ENCODE data around the gene EEF2K.

DNA sequence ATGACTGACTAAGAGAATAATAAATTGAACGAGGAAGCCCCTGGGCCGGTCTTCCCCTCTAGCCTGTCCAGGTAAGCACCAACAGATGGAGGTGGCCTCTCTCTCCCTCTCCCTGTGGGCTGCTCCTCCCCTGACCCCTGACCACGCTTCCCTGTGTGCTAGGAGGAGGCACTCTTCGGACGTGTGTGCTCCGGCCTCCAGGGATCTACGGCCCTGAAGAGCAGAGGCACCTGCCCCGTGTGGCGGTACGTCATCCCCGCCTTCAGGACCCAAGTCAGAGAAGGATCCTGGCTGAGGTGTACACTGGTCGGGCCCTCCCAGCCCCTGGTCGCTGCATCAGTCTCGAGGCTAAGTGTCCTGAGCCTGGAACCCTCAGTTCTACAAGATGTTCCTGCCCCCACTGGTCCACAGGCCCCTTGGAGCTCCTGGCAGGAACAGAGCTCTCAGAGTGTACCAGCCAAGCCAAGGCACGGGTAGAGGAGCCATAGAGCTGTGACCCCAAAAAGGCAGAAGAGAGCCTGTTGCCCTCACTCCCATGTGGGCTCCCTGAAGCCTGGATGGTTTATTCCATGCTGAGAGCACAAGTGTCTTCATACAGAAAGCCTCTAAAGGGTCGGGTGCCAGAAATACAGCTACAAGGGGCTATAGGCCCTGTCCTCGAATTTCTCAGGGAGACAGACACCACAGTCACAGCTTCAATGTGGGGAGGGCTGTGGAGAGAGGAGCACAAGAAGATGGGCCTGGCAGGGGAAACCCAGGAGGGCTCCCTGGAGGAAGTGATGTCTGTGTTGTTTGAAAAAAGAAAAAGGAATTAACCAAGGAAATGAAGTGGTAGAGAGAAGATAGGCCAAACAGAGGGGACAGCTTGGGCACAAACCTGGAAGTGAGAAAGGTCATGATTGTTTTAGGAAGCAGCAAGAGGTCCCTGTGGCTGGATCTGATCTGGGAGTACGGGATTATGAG lies 27.8 kb upstream of the EEF2K start:
- TF ChIP-seq HDAC2 (IDR thresholded peaks at IDR 0.05): no peak
- TF ChIP-seq, protein P1, sequence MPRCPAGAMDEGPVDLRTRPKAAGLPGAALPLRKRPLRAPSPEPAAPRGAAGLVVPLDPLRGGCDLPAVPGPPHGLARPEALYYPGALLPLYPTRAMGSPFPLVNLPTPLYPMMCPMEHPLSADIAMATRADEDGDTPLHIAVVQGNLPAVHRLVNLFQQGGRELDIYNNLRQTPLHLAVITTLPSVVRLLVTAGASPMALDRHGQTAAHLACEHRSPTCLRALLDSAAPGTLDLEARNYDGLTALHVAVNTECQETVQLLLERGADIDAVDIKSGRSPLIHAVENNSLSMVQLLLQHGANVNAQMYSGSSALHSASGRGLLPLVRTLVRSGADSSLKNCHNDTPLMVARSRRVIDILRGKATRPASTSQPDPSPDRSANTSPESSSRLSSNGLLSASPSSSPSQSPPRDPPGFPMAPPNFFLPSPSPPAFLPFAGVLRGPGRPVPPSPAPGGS (IDR thresholded peaks at IDR 0.05): no peak
- TF ChIP-seq, protein P2, sequence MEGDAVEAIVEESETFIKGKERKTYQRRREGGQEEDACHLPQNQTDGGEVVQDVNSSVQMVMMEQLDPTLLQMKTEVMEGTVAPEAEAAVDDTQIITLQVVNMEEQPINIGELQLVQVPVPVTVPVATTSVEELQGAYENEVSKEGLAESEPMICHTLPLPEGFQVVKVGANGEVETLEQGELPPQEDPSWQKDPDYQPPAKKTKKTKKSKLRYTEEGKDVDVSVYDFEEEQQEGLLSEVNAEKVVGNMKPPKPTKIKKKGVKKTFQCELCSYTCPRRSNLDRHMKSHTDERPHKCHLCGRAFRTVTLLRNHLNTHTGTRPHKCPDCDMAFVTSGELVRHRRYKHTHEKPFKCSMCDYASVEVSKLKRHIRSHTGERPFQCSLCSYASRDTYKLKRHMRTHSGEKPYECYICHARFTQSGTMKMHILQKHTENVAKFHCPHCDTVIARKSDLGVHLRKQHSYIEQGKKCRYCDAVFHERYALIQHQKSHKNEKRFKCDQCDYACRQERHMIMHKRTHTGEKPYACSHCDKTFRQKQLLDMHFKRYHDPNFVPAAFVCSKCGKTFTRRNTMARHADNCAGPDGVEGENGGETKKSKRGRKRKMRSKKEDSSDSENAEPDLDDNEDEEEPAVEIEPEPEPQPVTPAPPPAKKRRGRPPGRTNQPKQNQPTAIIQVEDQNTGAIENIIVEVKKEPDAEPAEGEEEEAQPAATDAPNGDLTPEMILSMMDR (IDR thresholded peaks at IDR 0.05): no peak
- no peak for TF ChIP-seq MYC (IDR thresholded peaks at IDR 0.05; ENCODE audit: borderline replicate concordance, low read length)
- no peak for TF ChIP-seq EP300 (IDR thresholded peaks at IDR 0.05)
- TF ChIP-seq RARB (CRISPR knock-in tag; IDR thresholded peaks at IDR 0.05): no peak
- no peak for TF ChIP-seq POLR2AphosphoS2 (conservative IDR thresholded peaks at IDR 0.05; ENCODE audit: low read length)
- TF ChIP-seq KDM1A (IDR thresholded peaks at IDR 0.05; ENCODE audit: low read depth): no peak
- TF ChIP-seq CEBPB (IDR thresholded peaks at IDR 0.05): no peak
- no peak for TF ChIP-seq RFX5 (IDR thresholded peaks at IDR 0.05)
- no peak for TF ChIP-seq POLR2A (IDR thresholded peaks at IDR 0.05; ENCODE audit: low read length)
- TF ChIP-seq RCOR1 (IDR thresholded peaks at IDR 0.05; ENCODE audit: low read depth, low read length): no peak
- no peak for TF ChIP-seq PHF8 (IDR thresholded peaks at IDR 0.05; ENCODE audit: borderline replicate concordance, low read depth)
